Esophagus muscularis mucosa (tissue), 4 donors: ENCODE data around the gene OTP. TPM values are rescaled to one million over a fixed set of nuclear protein-coding genes. Genes with fewer than 3 reads are reported as not detected.

ENCODE experiments used
- DNase-seq: peaks from one replicate; pipeline ENCODE4 v3.0.0-alpha.2; 2017; ENCODE audit errors: extremely low spot score
- H3K27ac ChIP-seq, 4 donors: fragments of 200-600 bp; sonication (generic); replicated peaks in 1 of 4; 1 replicate in 3 of 4; 2 replicates in 1 of 4; pipeline ENCODE4 v1.5.1; 2016 to 2019; ENCODE audit warnings: mild to moderate bottlenecking in 1 of 4
- H3K27me3 ChIP-seq, 4 donors: fragments of 200-600 bp; sonication (generic); one replicate each; pipeline versions ENCODE4 v1.5.1 to v1.6.0; 2016 to 2019
- H3K36me3 ChIP-seq, 4 donors: fragments of 200-600 bp; sonication (generic); one replicate each; pipeline ENCODE4 v1.5.1; 2016 to 2019
- H3K4me1 ChIP-seq, 4 donors: fragments of 200-600 bp; sonication (generic); one replicate each; pipeline ENCODE4 v1.5.1; 2016 to 2019
- H3K4me3 ChIP-seq, 4 donors: fragments of 200-600 bp; sonication (generic); 1 replicate in 2 of 4; 2 replicates in 2 of 4; pipeline ENCODE4 v1.5.1; 2016 to 2019; ENCODE audit warnings: mild to moderate bottlenecking in 4 of 4, moderate library complexity in 1 of 4
- H3K9me3 ChIP-seq, 4 donors: fragments of 200-600 bp; sonication (generic); 1 replicate in 3 of 4; 2 replicates in 1 of 4; pipeline ENCODE4 v1.5.1; 2016 to 2019
- EP300 ChIP-seq: sonication (generic); formaldehyde crosslinking; IDR thresholded peaks from one replicate; pipeline ENCODE4 v1.6.1; 2017; ENCODE audit warnings: antibody characterized with exemption
- POLR2A ChIP-seq: fragments of 450-650 bp; IDR thresholded peaks from one replicate; pipeline ENCODE4 v1.6.1; 2017; ENCODE audit warnings: antibody characterized with exemption, moderate library complexity, mild to moderate bottlenecking, low read depth
- POLR2AphosphoS5 ChIP-seq, 2 donors: sonication (generic); formaldehyde crosslinking; IDR thresholded peaks; one replicate each; pipeline ENCODE4 v1.6.1; 2017; ENCODE audit warnings: antibody characterized with exemption in 2 of 2
- WGBS: methylation state at CpG from one replicate; pipeline ENCODE4 v1.1.5; 2018; 5-methylcytosine and 5-hydroxymethylcytosine counted together
- intact Hi-C: fragments of 100-400 bp; cut with DNase I; formaldehyde crosslinking; loops from one replicate; pipeline ENCODE4 v1.15.1; 2023
- total RNA-seq, 4 donors: library from RNA; depleted of rRNA; stranded (reverse); fragments of >200 nt; gene quantifications; one replicate each; pipeline versions ENCODE4 v1.1.0 to v1.2.1, GENCODE V29; 2016
- TF ChIP-seq, protein P1 (sequence below), 3 experiments: fragments of 200-600 bp in 2 of 3; fragments of 450-650 bp in 1 of 3; sonication (generic) in 2 of 3; IDR thresholded peaks; one replicate each; pipeline ENCODE4 v1.5.1; 2017 to 2019; ENCODE audit warnings: antibody characterized with exemption in 3 of 3, mild to moderate bottlenecking in 2 of 3, moderate library complexity in 1 of 3

OTP gene
- total RNA-seq, result not detected

DNA sequence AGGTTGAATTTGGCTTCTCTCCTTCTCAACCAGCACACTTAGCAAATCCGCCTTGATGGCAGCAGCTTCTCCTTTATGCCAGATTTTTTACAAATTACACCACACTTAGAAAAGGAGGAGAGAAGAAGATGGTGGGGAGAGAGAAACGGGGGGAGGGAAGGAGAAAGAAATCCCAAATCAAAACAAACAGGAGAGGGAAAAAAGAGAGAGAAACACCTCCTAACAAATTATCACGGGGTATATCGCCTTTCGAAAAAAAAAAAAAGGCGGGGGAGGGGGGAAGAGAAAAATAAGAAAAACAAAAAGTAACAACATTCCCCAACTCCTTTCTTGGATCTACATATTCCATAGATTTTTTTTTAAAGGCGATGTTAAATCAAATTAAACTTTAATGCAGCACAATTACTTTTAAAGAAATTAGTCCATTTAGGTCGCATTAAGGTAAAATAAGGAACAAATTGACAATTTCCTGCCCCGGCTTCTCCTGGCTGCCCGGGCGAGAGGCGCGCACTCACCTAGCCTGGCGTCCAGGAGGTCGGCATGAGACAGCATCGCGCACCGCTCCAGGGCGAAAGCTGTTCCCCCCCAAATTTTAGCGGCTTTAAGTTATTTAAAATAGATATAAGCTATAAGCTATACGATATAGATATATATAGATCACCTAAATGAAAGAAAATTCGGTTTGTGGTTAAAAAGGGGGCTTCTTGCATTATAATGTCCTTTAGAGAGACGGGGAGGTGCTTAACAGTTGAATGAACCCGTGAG, at the start of gene OTP:
TSS of gene OTP (minus strand) at position 716 of the 765 bp plus-strand sequence. CDS start at position 552, 164 bp downstream.
- H3K4me3 ChIP-seq, result peak within 1 kb of the TSS in 2 of 4 donors; percentile 0 to 2
- TF ChIP-seq, protein P1, sequence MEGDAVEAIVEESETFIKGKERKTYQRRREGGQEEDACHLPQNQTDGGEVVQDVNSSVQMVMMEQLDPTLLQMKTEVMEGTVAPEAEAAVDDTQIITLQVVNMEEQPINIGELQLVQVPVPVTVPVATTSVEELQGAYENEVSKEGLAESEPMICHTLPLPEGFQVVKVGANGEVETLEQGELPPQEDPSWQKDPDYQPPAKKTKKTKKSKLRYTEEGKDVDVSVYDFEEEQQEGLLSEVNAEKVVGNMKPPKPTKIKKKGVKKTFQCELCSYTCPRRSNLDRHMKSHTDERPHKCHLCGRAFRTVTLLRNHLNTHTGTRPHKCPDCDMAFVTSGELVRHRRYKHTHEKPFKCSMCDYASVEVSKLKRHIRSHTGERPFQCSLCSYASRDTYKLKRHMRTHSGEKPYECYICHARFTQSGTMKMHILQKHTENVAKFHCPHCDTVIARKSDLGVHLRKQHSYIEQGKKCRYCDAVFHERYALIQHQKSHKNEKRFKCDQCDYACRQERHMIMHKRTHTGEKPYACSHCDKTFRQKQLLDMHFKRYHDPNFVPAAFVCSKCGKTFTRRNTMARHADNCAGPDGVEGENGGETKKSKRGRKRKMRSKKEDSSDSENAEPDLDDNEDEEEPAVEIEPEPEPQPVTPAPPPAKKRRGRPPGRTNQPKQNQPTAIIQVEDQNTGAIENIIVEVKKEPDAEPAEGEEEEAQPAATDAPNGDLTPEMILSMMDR (IDR thresholded peaks at IDR 0.05), result no peak
- TF ChIP-seq EP300 (no peak), POLR2AphosphoS5 (IDR thresholded peaks at IDR 0.05) (no peak), POLR2A (no peak)
- 11% methylated on average over 24 of the region's 24 CpGs for WGBS
- H3K27me3 ChIP-seq, result peaks cover 18 to 100% (median 94%) of the 10 kb centered on the region in 4 donors
- H3K36me3 ChIP-seq, result no peaks in the 10 kb centered on the region
- DNase-seq, result no peak
- intact Hi-C loops, result no loop called here
- H3K9me3 ChIP-seq, result no peaks in the 10 kb centered on the region
- no peak within 1 kb of the TSS for H3K27ac ChIP-seq
- H3K4me1 ChIP-seq, result peaks cover 27 to 52% (median 42%) of the 10 kb centered on the region in 4 donors

DNA sequence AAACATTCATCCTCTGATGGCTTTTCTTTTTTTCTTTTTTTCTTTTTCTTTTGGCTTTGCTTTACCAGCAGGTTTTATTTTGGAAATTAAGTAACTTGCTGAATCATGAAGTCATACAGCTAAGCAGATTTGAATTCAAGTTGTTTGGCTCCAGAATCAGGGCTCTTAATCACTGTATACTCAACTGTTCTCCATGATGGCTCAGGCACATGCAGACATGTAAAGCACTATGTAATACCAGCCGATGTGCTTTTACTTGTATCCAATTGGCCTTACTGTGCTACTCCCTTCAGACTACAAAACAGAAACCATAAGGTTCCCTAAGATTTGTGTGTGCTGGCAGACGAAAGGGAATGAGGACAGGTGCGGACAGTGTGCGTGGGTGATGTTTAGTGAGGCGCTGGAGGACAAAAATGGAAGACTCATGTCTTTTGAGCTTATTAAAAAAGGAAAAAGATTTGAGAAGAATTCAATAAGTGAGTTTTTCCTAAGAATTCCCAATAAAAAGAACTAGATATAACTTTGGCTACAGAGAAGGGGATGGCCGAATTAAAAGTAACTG, 44.7 kb upstream of the OTP start:
- no peaks in the 10 kb centered on the region for H3K4me1 ChIP-seq
- H3K27ac ChIP-seq, result no peak overlapping the region
- TF ChIP-seq POLR2AphosphoS5 (IDR thresholded peaks at IDR 0.05), result no peak
- TF ChIP-seq POLR2A, result no peak
- no peak for TF ChIP-seq EP300
- TF ChIP-seq, protein P1 (IDR thresholded peaks at IDR 0.05), result no peak
- intact Hi-C loops, result no loop called here
- H3K36me3 ChIP-seq, result peaks cover 0 to 8% (median 4%) of the 10 kb centered on the region in 4 donors
- no peaks in the 10 kb centered on the region for H3K27me3 ChIP-seq
- WGBS, result 94% methylated on average over 6 of the region's 6 CpGs
- DNase-seq, result no peak
- no peak overlapping the region for H3K4me3 ChIP-seq
- no peaks in the 10 kb centered on the region for H3K9me3 ChIP-seq

DNA sequence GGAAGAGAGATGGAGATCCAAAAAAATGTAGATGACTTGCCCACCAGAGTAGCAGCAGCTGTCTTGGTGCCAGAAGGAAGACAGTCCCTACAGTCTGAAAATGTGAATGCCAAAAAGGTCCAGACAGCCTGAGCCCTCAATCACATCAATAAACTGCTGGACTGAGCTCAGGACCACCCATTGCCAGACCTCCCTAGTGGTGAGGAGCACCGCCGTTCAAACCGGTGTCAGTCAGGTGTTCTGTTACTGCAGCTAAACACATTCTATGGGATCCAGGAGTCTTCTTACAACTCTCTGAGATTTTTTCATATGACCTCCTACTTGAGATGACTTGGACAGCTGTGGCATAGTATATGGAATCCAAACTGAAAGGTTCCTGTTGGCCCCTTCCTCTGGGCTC, 32.0 kb upstream of the OTP start:
- DNase-seq, result no peak
- Histone ChIP-seq H3K9me3 (peaks cover 0 to 2% (median 0%) of the 10 kb centered on the region in 4 donors), H3K4me3 (no peak overlapping the region), H3K4me1 (no peaks in the 10 kb centered on the region), H3K27ac (no peak overlapping the region), H3K36me3 (no peaks in the 10 kb centered on the region), H3K27me3 (peaks cover 0 to 16% (median 0%) of the 10 kb centered on the region in 4 donors)
- WGBS, result 78% methylated on average over 3 of the region's 3 CpGs
- intact Hi-C loops, result no loop called here
- TF ChIP-seq POLR2AphosphoS5 (IDR thresholded peaks at IDR 0.05) (no peak), EP300 (no peak), POLR2A (no peak)
- TF ChIP-seq, protein P1 (IDR thresholded peaks at IDR 0.05), result no peak

DNA sequence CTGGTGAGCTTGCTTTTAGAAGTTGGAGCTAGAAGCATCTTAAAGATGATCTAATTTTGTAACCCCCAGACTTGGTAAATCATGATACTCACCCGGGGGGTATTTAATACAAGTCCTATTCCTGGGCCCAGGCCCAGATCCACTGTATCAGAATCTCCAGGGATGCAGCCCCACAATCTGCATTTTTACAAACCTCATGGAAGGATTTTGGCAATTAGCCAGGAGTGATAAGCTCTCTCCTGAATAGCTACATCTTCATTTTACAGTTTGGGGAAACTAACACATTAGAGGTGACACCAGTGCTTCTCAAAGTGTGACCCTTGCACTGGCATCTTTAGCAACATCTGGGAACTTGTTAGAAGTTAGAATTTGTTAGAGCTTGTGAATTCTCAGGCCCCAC, 31.2 kb upstream of the OTP start:
- Histone ChIP-seq H3K9me3 (no peaks in the 10 kb centered on the region), H3K36me3 (no peaks in the 10 kb centered on the region), H3K27me3 (peaks cover 0 to 21% (median 0%) of the 10 kb centered on the region in 4 donors), H3K4me3 (no peak overlapping the region), H3K4me1 (no peaks in the 10 kb centered on the region), H3K27ac (no peak overlapping the region)
- intact Hi-C loops, result no loop called here
- TF ChIP-seq POLR2AphosphoS5 (IDR thresholded peaks at IDR 0.05) (no peak), POLR2A (no peak), EP300 (no peak)
- TF ChIP-seq, protein P1 (IDR thresholded peaks at IDR 0.05), result no peak
- WGBS, result 73% methylated on average over 1 of the region's 1 CpG
- DNase-seq, result no peak
